Activated CD4-positive, CD25-positive, alpha-beta regulatory T cell (primary cell): ENCODE results near the gene SLC33A1.
A peak's percentile ranks its signal among the peaks of the same experiment; 100 is the strongest.
"Not testable (repeated sequence)": the region's sequence is repeated elsewhere in the genome, so short reads cannot be mapped to it uniquely, and the experiment has no call there.

Experiments used
- DNase-seq, 4 experiments: peaks; one replicate each; lab custom pipeline; 2025; lab: John Stamatoyannopoulos, UW

Gene SLC33A1

GRCh38 chr3:155861476-155862183, 7.4 kb upstream of the SLC33A1 start:
- no peak for DNase-seq

- DNase-seq = not testable (repeated sequence)
These were observed 6.2 kb upstream of the SLC33A1 start for GRCh38 chr3:155860424-155860823.

- DNase-seq = no peak
These were observed 5.6 kb upstream of the SLC33A1 start for GRCh38 chr3:155859859-155860258.

DNA sequence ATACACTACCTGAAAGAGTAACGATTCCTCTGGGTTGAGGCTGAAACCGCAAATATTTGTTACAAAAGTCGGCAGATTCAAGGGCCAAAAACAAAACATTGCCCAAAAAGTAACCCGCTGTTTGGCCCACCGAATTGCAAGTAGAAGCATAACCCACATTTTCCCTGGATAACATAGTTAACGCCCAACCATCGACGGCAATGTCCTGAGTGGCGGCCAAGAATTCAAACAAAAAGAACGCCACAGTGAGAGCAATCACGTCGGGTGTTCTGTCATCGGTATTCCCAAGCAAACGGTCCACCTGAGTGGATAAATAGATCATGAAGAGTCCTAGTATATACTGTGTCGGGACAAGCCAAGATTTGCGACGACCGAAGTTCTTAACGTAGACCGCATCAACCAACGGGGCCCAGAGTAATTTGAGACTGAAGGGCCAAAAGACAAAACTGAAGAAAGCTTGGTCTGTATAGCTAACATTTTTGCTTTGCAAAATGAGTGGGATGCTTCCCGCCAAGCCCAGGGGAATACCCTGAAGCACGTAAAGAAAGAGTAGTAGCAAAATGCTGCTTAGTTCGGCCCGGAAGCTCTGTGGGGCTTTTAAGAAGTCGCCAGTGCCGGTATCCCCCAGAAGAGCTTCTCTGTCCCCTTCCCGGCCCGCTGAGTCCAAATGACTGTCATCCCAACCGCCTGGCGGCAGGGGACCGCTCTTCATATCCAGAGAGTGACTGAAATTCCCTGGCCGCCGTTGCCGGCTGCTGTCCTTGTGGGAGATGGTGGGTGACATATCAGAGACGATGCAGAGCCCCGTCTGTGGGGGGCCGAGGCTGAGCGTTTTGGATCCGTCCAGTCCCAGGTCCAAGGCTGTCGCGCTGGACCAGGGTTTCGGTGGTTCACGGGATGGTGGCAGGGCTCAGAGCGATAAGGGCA, 750 bp downstream of the SLC33A1 start:
- DNase-seq = no peak

DNA sequence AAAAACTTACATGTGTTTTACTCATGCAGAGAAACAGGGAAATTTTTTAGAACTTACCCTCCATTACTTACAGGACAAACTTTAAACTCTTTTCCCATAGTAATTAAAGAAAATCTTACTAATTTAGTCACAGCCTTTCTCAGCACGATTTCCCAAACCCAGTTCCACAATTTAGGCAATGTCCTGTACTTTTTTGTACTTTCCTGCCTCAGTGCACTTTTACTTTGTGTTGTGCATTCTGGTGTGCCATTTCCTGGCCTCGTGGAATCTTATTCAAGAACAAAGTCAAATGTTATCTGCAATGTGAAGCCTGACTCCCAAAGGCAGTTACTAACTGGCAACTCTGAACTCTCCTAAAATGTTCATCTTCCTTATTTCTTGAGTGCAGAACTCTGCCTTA, 1.9 kb downstream of the SLC33A1 start:
- no peak for DNase-seq

GRCh38 chr3:155849404-155849803, 4.8 kb downstream of the SLC33A1 start:
- DNase-seq = not testable (repeated sequence)

- DNase-seq = no peak
These were observed 6.2 kb downstream of the SLC33A1 start for GRCh38 chr3:155847993-155848392.

GRCh38 chr3:155846119-155846518, 8.1 kb downstream of the SLC33A1 start:
- no peak for DNase-seq

- no peak for DNase-seq
These were observed 10.7 kb downstream of the SLC33A1 start for GRCh38 chr3:155843569-155843968.

DNA sequence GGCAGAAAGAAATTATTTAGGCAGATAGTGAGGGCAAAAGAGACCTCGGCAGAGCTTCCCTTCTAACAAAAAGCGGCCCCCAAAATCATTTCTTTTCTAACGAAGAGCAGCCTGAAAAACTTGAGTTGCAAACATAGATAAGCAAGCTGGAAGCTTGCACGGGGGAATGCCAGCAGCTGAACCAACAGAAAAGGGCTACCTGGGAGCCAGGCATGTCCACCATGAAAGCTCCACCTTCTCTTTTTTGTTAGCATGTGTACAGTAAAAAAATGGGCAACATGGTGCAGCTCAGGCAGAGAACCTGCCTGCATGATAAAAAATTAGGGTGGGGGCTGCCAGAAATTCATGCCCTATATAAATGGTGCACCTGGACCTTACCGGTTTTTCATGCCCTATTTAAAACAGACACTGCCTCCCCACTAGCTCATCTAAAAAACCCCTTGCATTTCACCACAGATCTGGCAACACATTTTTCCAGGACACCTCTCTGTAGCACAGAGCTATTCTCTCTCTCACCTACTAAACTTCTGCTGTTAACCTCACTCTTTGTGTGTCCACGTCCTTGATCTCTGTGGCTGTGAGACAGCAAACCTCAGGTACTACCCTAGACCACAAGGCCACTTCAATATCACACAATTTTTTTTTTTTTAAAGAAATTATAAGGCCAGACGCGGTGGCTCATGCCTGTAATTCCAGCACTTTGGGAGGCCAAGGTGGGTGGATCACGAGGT, 18.7 kb downstream of the SLC33A1 start:
- no peak for DNase-seq

DNA sequence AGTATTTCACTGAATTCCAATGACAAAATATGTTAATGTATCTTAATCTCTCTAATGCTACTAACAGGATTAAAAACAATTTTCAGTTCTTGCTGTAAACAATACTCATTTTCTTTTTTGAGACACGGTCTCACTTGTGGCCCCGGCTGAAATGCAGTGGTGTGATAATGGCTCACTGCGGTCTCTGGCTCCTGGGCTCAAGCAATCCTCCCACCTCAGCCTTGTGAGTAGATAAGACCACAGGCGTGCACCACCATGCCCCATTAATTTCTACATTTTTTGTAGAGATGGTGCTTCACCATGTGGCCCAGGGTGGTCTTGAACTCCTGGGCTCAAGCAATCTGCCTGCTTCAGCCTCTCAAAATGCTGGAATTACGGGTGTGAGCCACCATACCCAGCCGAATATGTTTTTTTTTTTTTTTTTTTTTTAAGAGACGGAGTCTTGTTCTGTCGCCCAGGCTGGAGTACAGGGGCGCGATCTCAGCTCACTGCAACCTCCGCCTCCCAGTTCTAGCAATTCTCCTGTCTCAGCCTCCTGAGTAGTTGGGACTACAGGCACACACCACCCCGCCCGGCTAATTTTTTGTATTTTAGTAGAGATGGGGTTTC, 25.6 kb downstream of the SLC33A1 start:
- DNase-seq = not testable (repeated sequence)

DNA sequence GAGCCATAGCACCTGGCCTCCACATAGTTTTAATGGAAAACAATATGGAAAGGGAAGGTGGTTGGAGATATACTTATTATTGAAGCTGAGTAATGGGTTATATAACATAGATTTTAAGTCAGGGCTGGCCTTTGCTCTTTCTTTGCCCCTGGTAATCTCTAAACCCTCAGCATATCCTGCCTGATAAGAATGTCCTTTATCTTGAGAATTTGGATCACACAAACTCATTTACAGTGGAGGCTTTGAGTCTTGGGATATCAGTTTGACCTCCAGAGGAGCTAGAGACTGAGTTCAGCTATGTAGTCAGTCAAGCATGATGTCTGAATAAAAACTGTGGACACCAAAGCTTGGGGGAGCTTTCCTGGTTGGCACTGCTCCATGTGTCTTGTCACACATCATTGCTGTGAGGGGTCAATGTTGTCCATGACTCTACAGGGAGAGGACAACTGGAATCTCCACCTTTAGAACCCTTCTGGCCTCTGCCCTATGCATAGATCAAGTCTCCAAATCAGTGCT, 39.1 kb downstream of the SLC33A1 start:
- no peak for DNase-seq

- DNase-seq = not testable (repeated sequence)
These were observed 41.0 kb downstream of the SLC33A1 start for GRCh38 chr3:155813224-155813623.

DNA sequence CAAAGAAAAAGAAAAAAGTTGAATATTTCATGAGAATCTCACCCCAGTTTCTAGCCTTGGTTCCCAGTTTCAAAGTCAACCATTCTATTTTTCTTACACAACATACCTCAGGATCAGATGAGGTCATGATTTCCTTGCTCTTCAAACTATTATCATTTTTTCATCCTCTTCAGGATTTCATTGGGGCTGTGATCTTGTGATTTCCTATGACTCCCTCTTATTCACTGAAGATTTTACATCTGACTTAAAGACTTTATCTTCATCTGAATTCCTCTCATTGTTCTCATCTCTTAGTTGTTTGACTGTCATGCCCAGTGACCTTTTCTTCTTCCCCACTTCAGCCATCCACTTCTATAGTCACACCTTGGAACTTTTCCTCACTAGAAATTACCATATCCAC, 45.0 kb downstream of the SLC33A1 start:
- no peak for DNase-seq

DNA sequence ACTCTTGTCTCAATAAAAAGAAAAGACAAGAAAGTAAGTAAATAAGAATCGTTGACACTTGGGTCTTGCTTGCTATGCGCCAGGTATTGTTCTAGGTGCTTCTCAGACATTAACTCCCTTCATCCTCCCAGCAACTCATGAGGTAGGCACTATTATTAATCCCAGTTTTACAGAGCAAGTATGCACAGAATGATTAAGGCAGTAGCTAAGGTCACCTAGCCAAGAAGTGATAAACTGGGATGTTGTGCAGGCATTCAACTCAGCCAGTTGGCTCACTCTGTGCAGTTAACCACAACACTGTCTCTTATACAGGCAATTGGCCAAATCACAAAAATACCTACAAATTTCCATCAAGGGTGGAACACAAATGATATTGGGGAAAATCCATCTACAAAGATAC, 46.4 kb downstream of the SLC33A1 start:
- no peak for DNase-seq

DNA sequence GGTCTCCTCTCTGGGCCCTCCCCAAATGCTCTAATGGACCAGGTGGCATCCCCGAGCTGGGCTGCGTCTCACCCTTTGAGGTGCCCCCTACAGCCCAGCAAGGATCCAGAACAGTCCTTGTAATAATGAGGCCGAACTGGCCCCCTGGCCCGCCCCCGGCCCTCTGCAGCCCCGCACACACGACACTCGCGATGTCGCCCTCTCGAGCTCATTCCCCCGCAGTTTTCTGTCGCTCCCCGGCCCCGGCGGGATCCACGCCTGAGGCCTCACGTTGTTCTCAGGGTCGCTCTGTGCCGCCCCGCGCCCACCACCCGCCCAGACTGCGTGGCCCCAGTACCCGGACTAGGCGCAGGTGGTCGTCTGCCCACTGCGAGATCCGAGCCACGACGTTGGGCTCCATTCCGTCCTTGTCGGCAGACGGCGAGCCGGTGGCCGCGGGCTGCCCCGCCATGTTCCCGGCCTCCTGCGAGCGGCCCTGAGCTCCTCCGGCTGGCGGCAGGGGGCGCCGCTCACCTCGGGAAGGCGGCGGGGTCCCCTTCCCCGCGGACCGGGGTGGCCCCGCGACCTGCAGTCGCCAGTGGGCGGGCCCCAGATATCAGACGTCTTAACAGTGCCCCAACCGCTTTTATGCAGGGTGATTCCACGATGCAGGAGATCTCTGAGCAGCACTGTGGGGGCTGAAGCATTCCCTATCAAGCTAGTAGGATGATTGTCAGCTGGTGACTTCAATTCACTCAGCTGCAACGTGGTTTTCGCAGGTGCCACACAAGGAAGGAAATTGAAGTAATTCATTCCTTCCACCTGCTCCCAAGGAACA, 48.2 kb downstream of the SLC33A1 start, which contains the start of gene C3orf33:
Gene C3orf33, minus strand, starts transcription at position 477 of the 817 bp plus-strand sequence. Its CDS starts 26 bp downstream, at position 451.
- peak; percentile 39 to 62 (median 57) for DNase-seq

GRCh38 chr3:155805204-155805801, 48.9 kb downstream of the SLC33A1 start:
- peak in 1 of 4 experiments; percentile 26 for DNase-seq

- DNase-seq = no peak
These were observed 49.9 kb downstream of the SLC33A1 start for GRCh38 chr3:155804323-155804722.

- DNase-seq = no peak
These were observed 61.7 kb downstream of the SLC33A1 start for GRCh38 chr3:155792532-155792931.

- DNase-seq = no peak
These were observed 63.0 kb downstream of the SLC33A1 start for GRCh38 chr3:155791190-155791589.
